Hepatocyte (in vitro differentiated cells): Measurements from ENCODE around the gene CYTH1. TPM values are rescaled to one million over a fixed set of nuclear protein-coding genes. Genes with fewer than 3 reads are reported as not detected.

Experiments used
- DNase-seq: peaks from one replicate; pipeline ENCODE4 v3.0.0-alpha.2; 2016; ENCODE audit warnings: low spot score
- H2AFZ ChIP-seq: fragments of 200-600 bp; sonication (generic); 2 replicates; pipeline ENCODE4 v1.6.0; 2016; ENCODE audit warnings: antibody characterized with exemption, mild to moderate bottlenecking
- H3K27ac ChIP-seq: fragments of 200-600 bp; sonication (generic); 2 replicates; pipeline ENCODE4 v1.5.1; 2016; ENCODE audit warnings: mild to moderate bottlenecking
- H3K27me3 ChIP-seq: fragments of 200-600 bp; sonication (generic); 2 replicates; pipeline ENCODE4 v1.6.1; 2016
- H3K36me3 ChIP-seq: fragments of 200-600 bp; sonication (generic); replicated peaks from 2 replicates; pipeline ENCODE4 v1.5.1; 2016; ENCODE audit warnings: low read depth; ENCODE audit not compliant: insufficient read depth
- H3K4me1 ChIP-seq: fragments of 200-600 bp; sonication (generic); 2 replicates; pipeline ENCODE4 v1.5.1; 2016; ENCODE audit warnings: mild to moderate bottlenecking, moderate library complexity; ENCODE audit not compliant: insufficient read depth
- H3K4me2 ChIP-seq: fragments of 200-600 bp; sonication (generic); 2 replicates; pipeline ENCODE4 v1.6.0; 2016
- H3K4me3 ChIP-seq: fragments of 200-600 bp; sonication (generic); 2 replicates; pipeline ENCODE4 v1.5.1; 2016; ENCODE audit warnings: mild to moderate bottlenecking
- H3K79me2 ChIP-seq: fragments of 200-600 bp; sonication (generic); 2 replicates; pipeline ENCODE4 v1.6.0; 2017; ENCODE audit warnings: mild to moderate bottlenecking
- H3K9me2 ChIP-seq: fragments of 200-600 bp; sonication (generic); replicated peaks from 2 replicates; pipeline ENCODE4 v1.6.0; 2017; ENCODE audit warnings: mild to moderate bottlenecking; ENCODE audit not compliant: insufficient read depth
- H3K9me3 ChIP-seq: fragments of 200-600 bp; sonication (generic); 2 replicates; pipeline ENCODE4 v1.5.1; 2016; ENCODE audit warnings: low read depth, mild to moderate bottlenecking
- H4K20me1 ChIP-seq: fragments of 200-600 bp; sonication (generic); 2 replicates; pipeline ENCODE4 v1.6.0; 2016; ENCODE audit warnings: mild to moderate bottlenecking; ENCODE audit not compliant: insufficient read depth, poor library complexity, severe bottlenecking
- EZH2 ChIP-seq: fragments of 200-600 bp; sonication (generic); IDR thresholded peaks from 2 replicates; pipeline ENCODE4 v1.6.1; 2016; ENCODE audit warnings: antibody characterized with exemption, mild to moderate bottlenecking, borderline replicate concordance
- EZH2phosphoT487 ChIP-seq: fragments of 200-600 bp; sonication (generic); IDR thresholded peaks from one replicate; pipeline ENCODE4 v1.6.1; 2018; ENCODE audit warnings: antibody characterized with exemption, mild to moderate bottlenecking, low read depth, moderate library complexity; ENCODE audit not compliant: unreplicated experiment, severe bottlenecking
- WGBS: methylation state at CpG from one replicate; pipeline ENCODE4 v1.1.6; 2016; ENCODE audit warnings: low lambda C conversion rate; ENCODE audit errors: missing lambda C conversion rate; 5-methylcytosine and 5-hydroxymethylcytosine counted together
- polyA plus RNA-seq: library from polyadenylated mRNA; unstranded; fragments of >200 nt; fragmentation: Nextera tagmentation; extraction: Ambion mirVana; gene quantifications from 2 replicates; pipeline ENCODE4 v1.2.1, GENCODE V29; 2016
- total RNA-seq: library from RNA; depleted of rRNA; stranded (reverse); fragments of >200 nt; gene quantifications from 2 replicates; pipeline ENCODE4 v1.2.3, GENCODE V29; 2014
- TF ChIP-seq, protein P1 (sequence below): fragments of 200-600 bp; sonication (generic); IDR thresholded peaks from 2 replicates; pipeline ENCODE4 v1.5.1; 2016; ENCODE audit warnings: antibody characterized with exemption, mild to moderate bottlenecking; ENCODE audit not compliant: poor library complexity

CYTH1 gene
- total and polyA plus RNA-seq, 2 experiments from 2014 or later: 38.5 to 44.4 TPM

GRCh38 chr17:78741644-78742284 is 40.3 kb downstream of the CYTH1 start:
- WGBS: 86% methylated on average over 5 of the region's 5 CpGs
- no peak overlapping the region for H3K4me2 ChIP-seq
- no peak overlapping the region for H3K4me3 ChIP-seq
- H3K79me2 ChIP-seq: peaks cover 82% of the 10 kb centered on the region
- DNase-seq: no peak
- no peak overlapping the region for H3K27ac ChIP-seq
- TF ChIP-seq, protein P1, sequence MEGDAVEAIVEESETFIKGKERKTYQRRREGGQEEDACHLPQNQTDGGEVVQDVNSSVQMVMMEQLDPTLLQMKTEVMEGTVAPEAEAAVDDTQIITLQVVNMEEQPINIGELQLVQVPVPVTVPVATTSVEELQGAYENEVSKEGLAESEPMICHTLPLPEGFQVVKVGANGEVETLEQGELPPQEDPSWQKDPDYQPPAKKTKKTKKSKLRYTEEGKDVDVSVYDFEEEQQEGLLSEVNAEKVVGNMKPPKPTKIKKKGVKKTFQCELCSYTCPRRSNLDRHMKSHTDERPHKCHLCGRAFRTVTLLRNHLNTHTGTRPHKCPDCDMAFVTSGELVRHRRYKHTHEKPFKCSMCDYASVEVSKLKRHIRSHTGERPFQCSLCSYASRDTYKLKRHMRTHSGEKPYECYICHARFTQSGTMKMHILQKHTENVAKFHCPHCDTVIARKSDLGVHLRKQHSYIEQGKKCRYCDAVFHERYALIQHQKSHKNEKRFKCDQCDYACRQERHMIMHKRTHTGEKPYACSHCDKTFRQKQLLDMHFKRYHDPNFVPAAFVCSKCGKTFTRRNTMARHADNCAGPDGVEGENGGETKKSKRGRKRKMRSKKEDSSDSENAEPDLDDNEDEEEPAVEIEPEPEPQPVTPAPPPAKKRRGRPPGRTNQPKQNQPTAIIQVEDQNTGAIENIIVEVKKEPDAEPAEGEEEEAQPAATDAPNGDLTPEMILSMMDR: no peak
- TF ChIP-seq EZH2 (no peak), EZH2phosphoT487 (no peak)
- H3K36me3 ChIP-seq: no peaks in the 10 kb centered on the region
- H3K9me2 ChIP-seq: no peaks in the 10 kb centered on the region
- peaks cover 20% of the 10 kb centered on the region for H3K4me1 ChIP-seq
- H3K27me3 ChIP-seq: no peaks in the 10 kb centered on the region
- H3K9me3 ChIP-seq: no peaks in the 10 kb centered on the region
- no peaks in the 10 kb centered on the region for H4K20me1 ChIP-seq
- no peak overlapping the region for H2AFZ ChIP-seq

GRCh38 chr17:78739331-78739931 is 42.6 kb downstream of the CYTH1 start:
- Histone ChIP-seq H3K27ac (no peak overlapping the region), H3K79me2 (peaks cover 76% of the 10 kb centered on the region), H3K4me1 (peaks cover 24% of the 10 kb centered on the region), H3K9me2 (no peaks in the 10 kb centered on the region), H2AFZ (no peak overlapping the region), H4K20me1 (peaks cover 4% of the 10 kb centered on the region), H3K27me3 (no peaks in the 10 kb centered on the region), H3K4me3 (no peak overlapping the region), H3K4me2 (no peak overlapping the region), H3K9me3 (no peaks in the 10 kb centered on the region), H3K36me3 (no peaks in the 10 kb centered on the region)
- DNase-seq: no peak
- TF ChIP-seq EZH2 (no peak), EZH2phosphoT487 (no peak)
- TF ChIP-seq, protein P1: no peak
- WGBS: 94% methylated on average over 9 of the region's 9 CpGs

DNA sequence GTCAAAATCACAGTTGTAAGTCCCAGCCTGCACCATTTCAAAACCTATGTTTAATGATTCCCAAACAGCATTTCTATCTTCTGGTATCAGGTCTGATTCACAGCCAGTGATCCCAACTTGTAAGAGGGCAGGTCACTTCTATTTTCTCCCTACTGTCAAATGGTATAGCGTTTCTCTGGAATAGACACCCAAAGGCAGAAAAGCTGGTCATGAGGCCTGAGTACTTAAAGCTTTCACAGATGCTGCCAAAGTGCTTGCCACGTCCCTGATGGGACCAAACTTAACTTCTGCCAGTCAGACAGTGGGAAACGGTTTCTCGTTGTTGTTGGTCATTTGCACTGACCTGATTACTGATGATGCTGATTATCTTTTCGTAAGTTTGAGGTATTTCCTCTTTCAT is 43.4 kb downstream of the CYTH1 start:
- no peak overlapping the region for H3K4me2 ChIP-seq
- H3K4me1 ChIP-seq: peaks cover 24% of the 10 kb centered on the region
- WGBS: 91% methylated on average over 5 of the region's 5 CpGs
- H3K9me3 ChIP-seq: no peaks in the 10 kb centered on the region
- H3K27me3 ChIP-seq: no peaks in the 10 kb centered on the region
- H3K27ac ChIP-seq: peak overlapping the region; percentile 33
- TF ChIP-seq, protein P1: no peak
- no peak for TF ChIP-seq EZH2phosphoT487
- no peak for TF ChIP-seq EZH2
- H3K9me2 ChIP-seq: no peaks in the 10 kb centered on the region
- H2AFZ ChIP-seq: no peak overlapping the region
- H3K36me3 ChIP-seq: no peaks in the 10 kb centered on the region
- peaks cover 76% of the 10 kb centered on the region for H3K79me2 ChIP-seq
- H4K20me1 ChIP-seq: peaks cover 11% of the 10 kb centered on the region
- no peak overlapping the region for H3K4me3 ChIP-seq
- DNase-seq: no peak
